Neural cell (in vitro differentiated cells): ENCODE data around the gene SYT7.

ENCODE experiments used
- CTCF ChIP-seq: fragments of 450-650 bp; IDR thresholded peaks from 2 replicates; pipeline ENCODE4 v1.5.1; 2014; ENCODE audit warnings: antibody characterized with exemption, mild to moderate bottlenecking, moderate library complexity; ENCODE audit not compliant: poor library complexity, severe bottlenecking
- EP300 ChIP-seq: fragments of 450-650 bp; conservative IDR thresholded peaks from 2 replicates; pipeline ENCODE4 v1.6.1; 2014; ENCODE audit warnings: antibody characterized with exemption, mild to moderate bottlenecking, moderate library complexity; ENCODE audit not compliant: poor library complexity, severe bottlenecking
- EZH2 ChIP-seq: fragments of 200-600, 300-800 bp; shearing (Covaris generic), sonication (generic); IDR thresholded peaks from 2 replicates; pipeline ENCODE4 v1.6.1; 2014; ENCODE audit warnings: antibody characterized with exemption, low read length, borderline replicate concordance, mild to moderate bottlenecking; ENCODE audit not compliant: insufficient read depth, poor library complexity, severe bottlenecking
- MXI1 ChIP-seq: fragments of 450-650 bp; conservative IDR thresholded peaks from 2 replicates; pipeline ENCODE4 v1.6.1; 2014; ENCODE audit warnings: antibody characterized with exemption, mild to moderate bottlenecking; ENCODE audit not compliant: poor library complexity, severe bottlenecking
- POLR2AphosphoS5 ChIP-seq: IDR thresholded peaks from 2 replicates; pipeline ENCODE4 v1.6.1; 2012
- REST ChIP-seq: IDR thresholded peaks from 2 replicates; pipeline ENCODE4 v1.6.1; 2012; ENCODE audit warnings: borderline replicate concordance
- SMC3 ChIP-seq: fragments of 450-650 bp; conservative IDR thresholded peaks from 2 replicates; pipeline ENCODE4 v1.6.1; 2014; ENCODE audit warnings: antibody characterized with exemption, mild to moderate bottlenecking, moderate library complexity; ENCODE audit not compliant: poor library complexity
- TAF1 ChIP-seq: IDR thresholded peaks from 2 replicates; pipeline ENCODE4 v1.6.1; 2012; ENCODE audit warnings: low read depth

- peak; percentile 95 for TF ChIP-seq CTCF
- TF ChIP-seq EP300 = peak; percentile 24
- TF ChIP-seq EZH2 = no peak
- TF ChIP-seq POLR2AphosphoS5 = peak; percentile 31
- TF ChIP-seq REST = no peak
- peak; percentile 71 for TF ChIP-seq SMC3
- TF ChIP-seq TAF1 = no peak
- peak; percentile 59 for TF ChIP-seq MXI1
Observed at GRCh38 chr11:61509043-61510029, 71.5 kb downstream of the SYT7 start.
